ENCODE results near the gene TSGA10IP.

Gene TSGA10IP

DNA sequence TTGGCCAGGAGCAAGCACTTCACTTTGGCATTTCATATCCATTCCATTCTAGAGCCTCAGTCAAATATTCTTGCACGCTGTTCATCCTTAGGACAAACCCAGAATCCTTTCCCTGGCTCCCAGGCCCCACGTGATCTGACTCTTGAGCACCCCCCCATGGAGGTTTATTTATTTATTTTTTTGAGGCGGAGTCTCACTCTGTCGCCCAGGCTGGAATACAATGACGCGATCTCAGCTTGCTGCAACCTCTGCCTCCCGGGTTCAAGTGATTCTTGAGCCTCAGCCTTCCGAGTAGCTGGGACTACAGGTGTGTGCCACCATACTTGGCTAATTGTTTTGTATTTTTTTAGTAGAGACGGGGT, 12.7 kb upstream of the TSGA10IP start:
- no peak overlapping the region for H3K9ac ChIP-seq (ENCODE audit: low read depth, low read length)
- no peak overlapping the region for H3K4me2 ChIP-seq (ENCODE audit: insufficient read depth, low read length)
- no peaks in the 10 kb centered on the region for H3K9me3 ChIP-seq (ENCODE audit: insufficient read depth, low read length, severe bottlenecking)
- H3K36me3 ChIP-seq (ENCODE audit: insufficient read depth, low read length) = no peaks in the 10 kb centered on the region
- no peak overlapping the region for H3K27ac ChIP-seq (ENCODE audit: low read length)
- H2AFZ ChIP-seq (ENCODE audit: low read depth, low read length) = 0 out of 2 replicates have a peak overlapping the region, but pooled peaks have one; percentile 47
- H3K4me1 ChIP-seq (ENCODE audit: insufficient read depth, low read length) = peaks cover 23% of the 10 kb centered on the region
- H3K27me3 ChIP-seq (ENCODE audit: insufficient read depth, low read length, poor library complexity) = peaks cover 3% of the 10 kb centered on the region
- H3K4me3 ChIP-seq (ENCODE audit: low read depth in 1 of 2, low read length in 2 of 2) = no peak overlapping the region
- no peak for ATAC-seq (ENCODE audit: insufficient read depth, low read depth)
- no peaks in the 10 kb centered on the region for H3K79me2 ChIP-seq (ENCODE audit: insufficient read depth, low read length)
- DNase-seq = no peak
- no peak for TF ChIP-seq EZH2 (IDR thresholded peaks at IDR 0.05; ENCODE audit: borderline replicate concordance, low read depth, low read length, severe bottlenecking)
- TF ChIP-seq, protein P1, sequence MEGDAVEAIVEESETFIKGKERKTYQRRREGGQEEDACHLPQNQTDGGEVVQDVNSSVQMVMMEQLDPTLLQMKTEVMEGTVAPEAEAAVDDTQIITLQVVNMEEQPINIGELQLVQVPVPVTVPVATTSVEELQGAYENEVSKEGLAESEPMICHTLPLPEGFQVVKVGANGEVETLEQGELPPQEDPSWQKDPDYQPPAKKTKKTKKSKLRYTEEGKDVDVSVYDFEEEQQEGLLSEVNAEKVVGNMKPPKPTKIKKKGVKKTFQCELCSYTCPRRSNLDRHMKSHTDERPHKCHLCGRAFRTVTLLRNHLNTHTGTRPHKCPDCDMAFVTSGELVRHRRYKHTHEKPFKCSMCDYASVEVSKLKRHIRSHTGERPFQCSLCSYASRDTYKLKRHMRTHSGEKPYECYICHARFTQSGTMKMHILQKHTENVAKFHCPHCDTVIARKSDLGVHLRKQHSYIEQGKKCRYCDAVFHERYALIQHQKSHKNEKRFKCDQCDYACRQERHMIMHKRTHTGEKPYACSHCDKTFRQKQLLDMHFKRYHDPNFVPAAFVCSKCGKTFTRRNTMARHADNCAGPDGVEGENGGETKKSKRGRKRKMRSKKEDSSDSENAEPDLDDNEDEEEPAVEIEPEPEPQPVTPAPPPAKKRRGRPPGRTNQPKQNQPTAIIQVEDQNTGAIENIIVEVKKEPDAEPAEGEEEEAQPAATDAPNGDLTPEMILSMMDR (IDR thresholded peaks at IDR 0.05; ENCODE audit: borderline replicate concordance, extremely low read depth, low read length, poor library complexity, severe bottlenecking) = no peak
- H4K20me1 ChIP-seq (ENCODE audit: insufficient read depth, low read length) = no peaks in the 10 kb centered on the region

DNA sequence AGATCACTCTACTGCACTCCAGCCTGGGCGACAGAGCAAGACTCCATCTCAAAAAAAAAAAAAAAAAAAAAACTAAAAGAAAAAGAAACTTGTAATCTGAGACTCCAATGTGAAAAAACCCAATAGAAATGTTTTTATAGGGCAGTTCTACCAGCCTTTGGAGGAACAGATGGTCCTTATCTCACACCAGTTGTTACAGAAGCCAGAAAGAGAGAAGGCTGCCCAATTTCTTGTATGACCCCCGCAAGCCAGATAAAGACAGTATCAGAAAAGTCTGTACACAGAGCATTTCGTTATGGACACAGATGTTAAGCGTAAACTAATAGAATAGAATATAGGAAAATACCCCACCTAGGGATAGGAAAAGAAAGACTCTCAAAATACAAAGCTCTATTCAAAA, 11.3 kb upstream of the TSGA10IP start:
- Histone ChIP-seq H3K27me3 (ENCODE audit: insufficient read depth, low read length, poor library complexity) (peaks cover 8% of the 10 kb centered on the region), H3K4me3 (ENCODE audit: low read depth in 1 of 2, low read length in 2 of 2) (no peak overlapping the region), H4K20me1 (ENCODE audit: insufficient read depth, low read length) (no peaks in the 10 kb centered on the region), H3K4me1 (ENCODE audit: insufficient read depth, low read length) (peaks cover 8% of the 10 kb centered on the region), H3K79me2 (ENCODE audit: insufficient read depth, low read length) (no peaks in the 10 kb centered on the region), H3K27ac (ENCODE audit: low read length) (no peak overlapping the region), H2AFZ (ENCODE audit: low read depth, low read length) (no peak overlapping the region), H3K36me3 (ENCODE audit: insufficient read depth, low read length) (no peaks in the 10 kb centered on the region), H3K9me3 (ENCODE audit: insufficient read depth, low read length, severe bottlenecking) (no peaks in the 10 kb centered on the region), H3K9ac (ENCODE audit: low read depth, low read length) (no peak overlapping the region), H3K4me2 (ENCODE audit: insufficient read depth, low read length) (no peak overlapping the region)
- DNase-seq = no peak
- no peak for TF ChIP-seq EZH2 (IDR thresholded peaks at IDR 0.05; ENCODE audit: borderline replicate concordance, low read depth, low read length, severe bottlenecking)
- TF ChIP-seq, protein P1 (IDR thresholded peaks at IDR 0.05; ENCODE audit: borderline replicate concordance, extremely low read depth, low read length, poor library complexity, severe bottlenecking) = no peak
- ATAC-seq (ENCODE audit: insufficient read depth, low read depth) = no peak

DNA sequence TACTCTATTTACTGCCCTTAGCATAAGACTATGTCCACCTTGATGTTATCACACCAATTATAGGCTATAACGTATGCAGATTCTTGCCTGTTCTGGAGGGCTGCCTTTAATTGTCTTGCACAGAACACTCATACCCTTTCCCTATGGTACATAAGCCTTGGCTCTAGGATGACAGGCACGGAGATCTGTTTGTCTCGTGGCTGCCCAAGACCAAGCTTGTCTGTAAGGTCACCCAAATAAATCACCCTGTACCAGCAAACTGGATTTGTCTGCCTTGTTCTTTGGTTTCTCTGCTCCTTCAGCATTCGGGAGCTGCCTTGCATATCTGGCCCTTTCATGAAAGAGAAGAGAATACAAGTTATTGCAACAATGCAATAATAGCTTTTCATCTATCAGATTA, 7.5 kb upstream of the TSGA10IP start:
- Histone ChIP-seq H3K36me3 (ENCODE audit: insufficient read depth, low read length) (no peaks in the 10 kb centered on the region), H2AFZ (ENCODE audit: low read depth, low read length) (no peak overlapping the region), H3K4me2 (ENCODE audit: insufficient read depth, low read length) (no peak overlapping the region), H3K27ac (ENCODE audit: low read length) (no peak overlapping the region), H3K4me1 (ENCODE audit: insufficient read depth, low read length) (no peaks in the 10 kb centered on the region), H3K4me3 (ENCODE audit: low read depth in 1 of 2, low read length in 2 of 2) (no peak overlapping the region), H3K27me3 (ENCODE audit: insufficient read depth, low read length, poor library complexity) (peaks cover 8% of the 10 kb centered on the region), H4K20me1 (ENCODE audit: insufficient read depth, low read length) (no peaks in the 10 kb centered on the region), H3K9me3 (ENCODE audit: insufficient read depth, low read length, severe bottlenecking) (no peaks in the 10 kb centered on the region), H3K79me2 (ENCODE audit: insufficient read depth, low read length) (no peaks in the 10 kb centered on the region), H3K9ac (ENCODE audit: low read depth, low read length) (no peak overlapping the region)
- ATAC-seq (ENCODE audit: insufficient read depth, low read depth) = no peak
- no peak for TF ChIP-seq EZH2 (IDR thresholded peaks at IDR 0.05; ENCODE audit: borderline replicate concordance, low read depth, low read length, severe bottlenecking)
- TF ChIP-seq, protein P1 (IDR thresholded peaks at IDR 0.05; ENCODE audit: borderline replicate concordance, extremely low read depth, low read length, poor library complexity, severe bottlenecking) = no peak
- no peak for DNase-seq

All from DND-41 (cell line).